ENCODE data around the gene SLC25A1. TPM values are rescaled to one million over a fixed set of nuclear protein-coding genes. Genes with fewer than 3 reads are reported as not detected.

SLC25A1 gene
- total RNA-seq, 1 experiment from 2014 or later, result 151 TPM

GRCh38 chr22:19215360-19215759, 36.8 kb upstream of the SLC25A1 start:
- no CpG with 5 or more reads among the region's 14 CpGs for WGBS (ENCODE audit: extremely low coverage, insufficient read length, low lambda C conversion rate)

More at GRCh38 chr22:19215360-19215759, 36.8 kb upstream of the SLC25A1 start:
- no peak for DNase-seq
- peaks cover 9% of the 10 kb centered on the region; the same call in 1 of the 2 replicates for H3K4me1 ChIP-seq (ENCODE audit: insufficient read depth, low read length)
- no peak overlapping the region for H3K56ac ChIP-seq (ENCODE audit: insufficient read length, low read depth, low read length)
- no peaks in the 10 kb centered on the region for H3K9me3 ChIP-seq (ENCODE audit: control insufficient read depth, low read depth, low read length)
- H2BK20ac ChIP-seq (ENCODE audit: low read depth, low read length, poor library complexity, severe bottlenecking), result no peak overlapping the region
- no peak overlapping the region for H2BK12ac ChIP-seq (ENCODE audit: insufficient read length, low read depth, low read length)
- H3K23me2 ChIP-seq (ENCODE audit: insufficient read length, low read depth, low read length, poor library complexity, severe bottlenecking), result no peaks in the 10 kb centered on the region
- no peak overlapping the region for H4K91ac ChIP-seq (ENCODE audit: insufficient read length, low read depth, low read length)
- no peak overlapping the region for H2BK120ac ChIP-seq (ENCODE audit: low read depth, low read length, poor library complexity, severe bottlenecking)
- H3K4ac ChIP-seq (ENCODE audit: low read depth, low read length), result no peak overlapping the region
- no peak overlapping the region for H3K27ac ChIP-seq (ENCODE audit: insufficient read length, low read depth, low read length)
- no peak overlapping the region; the same call in 1 of the 2 replicates for H3K14ac ChIP-seq (ENCODE audit: insufficient read depth, low read length)
- no peaks in the 10 kb centered on the region for H4K20me1 ChIP-seq (ENCODE audit: control insufficient read depth, insufficient read depth, insufficient read length)
- no peaks in the 10 kb centered on the region for H3K79me1 ChIP-seq (ENCODE audit: insufficient read depth, low read depth, low read length, poor library complexity, severe bottlenecking)
- no peaks in the 10 kb centered on the region for H3K9me3 Mint-ChIP-seq
- H3K27me3 Mint-ChIP-seq (ENCODE audit: low read depth), result peaks cover 1% of the 10 kb centered on the region; the same call in 1 of the 2 replicates
- no peak overlapping the region for H3K23ac ChIP-seq (ENCODE audit: insufficient read length, low read depth, low read length)
- no peak overlapping the region for H2AFZ ChIP-seq (ENCODE audit: low read length)
- H3K27me3 ChIP-seq (ENCODE audit: insufficient read depth, low read length), result no peaks in the 10 kb centered on the region
- H3K4me2 ChIP-seq (ENCODE audit: insufficient read depth, insufficient read length, low read length), result no peak overlapping the region
- H3K4me3 Mint-ChIP-seq, result no peak overlapping the region
- H3K18ac ChIP-seq (ENCODE audit: insufficient read length, low read depth, low read length), result no peak overlapping the region
- no peak overlapping the region for H2BK15ac ChIP-seq (ENCODE audit: low read depth, low read length)
- H2BK5ac ChIP-seq (ENCODE audit: insufficient read length, low read length), result no peak overlapping the region
- no peak overlapping the region for H4K8ac ChIP-seq (replicated peaks; ENCODE audit: insufficient read length, low read depth, low read length)
- no peaks in the 10 kb centered on the region for H3K79me2 ChIP-seq (ENCODE audit: insufficient read depth, low read length)
- H3K36me3 Mint-ChIP-seq (ENCODE audit: insufficient read depth in 1 of 3, low read depth in 3 of 3), result peaks cover 6 to 16% (median 11%) of the 10 kb centered on the region in 3 experiments
- no peak overlapping the region for H2AK5ac ChIP-seq (ENCODE audit: insufficient read length, low read length)
- H3K27ac Mint-ChIP-seq, result peak overlapping the region in 2 of 3 experiments; percentile 19 to 29; a peak in 2 of 7 replicates
- H3T11ph ChIP-seq (ENCODE audit: low read length), result no peak overlapping the region
- H3K9ac ChIP-seq (ENCODE audit: extremely low read depth, insufficient read length, low read length), result no peak overlapping the region
- no peak for TF ChIP-seq CTCF (conservative IDR thresholded peaks at IDR 0.05)
- peaks cover 50 to 52% of the 10 kb centered on the region in 2 experiments for H3K4me1 Mint-ChIP-seq
- no peak overlapping the region for H4K5ac ChIP-seq (ENCODE audit: insufficient read length, low read depth, low read length)

All from H9 (cell line).